HG03571 (cell line): ENCODE results near the gene LZTR1.
"Not testable (repeated sequence)": the region's sequence is repeated elsewhere in the genome, so short reads cannot be mapped to it uniquely, and the experiment has no call there.

Experiments used
- ATAC-seq: cut with Tn5 transposase; IDR thresholded peaks from one replicate; pipeline ENCODE4 v1.9.1; 2021; ENCODE audit not compliant: unreplicated experiment

The LZTR1 gene

DNA sequence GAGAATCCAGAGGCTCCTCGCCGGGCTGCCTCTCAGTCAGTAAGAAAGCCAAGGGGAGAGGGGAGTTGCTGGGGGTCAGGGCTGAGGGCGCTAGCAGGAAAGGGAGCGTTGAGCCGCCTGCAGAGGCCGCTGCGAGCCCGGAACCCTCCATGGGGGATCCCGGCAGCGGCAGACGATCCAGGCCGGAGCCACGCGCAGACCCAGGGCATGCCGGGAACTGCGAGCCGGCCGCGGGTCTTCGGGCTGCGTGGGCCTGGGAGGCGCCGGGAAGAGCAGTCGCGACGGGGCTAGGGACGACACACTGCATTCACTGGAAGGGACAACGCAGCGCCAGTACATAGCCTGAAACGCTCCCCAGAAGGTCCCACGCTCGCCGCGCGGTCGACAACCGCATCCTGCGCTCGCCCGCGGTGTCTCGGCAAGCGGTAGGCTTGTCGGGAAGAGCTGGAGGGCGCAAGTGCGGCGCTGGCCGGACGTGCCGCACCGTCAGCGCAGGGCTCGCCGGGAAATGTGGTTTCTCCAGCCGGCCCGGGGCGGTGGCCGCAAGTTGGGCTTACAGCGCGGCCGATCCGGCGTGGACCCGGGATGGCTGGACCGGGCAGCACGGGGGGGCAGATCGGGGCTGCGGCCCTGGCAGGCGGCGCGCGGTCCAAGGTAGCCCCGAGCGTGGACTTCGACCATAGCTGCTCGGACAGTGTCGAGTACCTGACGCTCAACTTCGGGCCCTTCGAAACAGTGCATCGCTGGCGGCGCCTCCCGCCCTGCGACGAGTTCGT, at the start of gene LZTR1:
Gene LZTR1 (plus strand): TSS at position 511 of the 776 bp plus-strand sequence. CDS start 75 bp downstream, at position 586.
- peak; percentile 72 for ATAC-seq

DNA sequence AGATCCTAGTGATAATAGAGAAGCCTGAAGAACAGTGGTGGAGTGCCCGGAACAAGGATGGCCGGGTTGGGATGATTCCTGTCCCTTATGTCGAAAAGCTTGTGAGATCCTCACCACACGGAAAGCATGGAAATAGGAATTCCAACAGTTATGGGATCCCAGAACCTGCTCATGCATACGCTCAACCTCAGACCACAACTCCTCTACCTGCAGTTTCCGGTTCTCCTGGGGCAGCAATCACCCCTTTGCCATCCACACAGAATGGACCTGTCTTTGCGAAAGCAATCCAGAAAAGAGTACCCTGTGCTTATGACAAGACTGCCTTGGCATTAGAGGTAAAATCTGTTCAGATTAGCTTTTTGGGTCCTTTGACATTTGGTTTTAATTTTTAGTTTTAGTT, 48.2 kb upstream of the LZTR1 start:
- ATAC-seq, result no peak

DNA sequence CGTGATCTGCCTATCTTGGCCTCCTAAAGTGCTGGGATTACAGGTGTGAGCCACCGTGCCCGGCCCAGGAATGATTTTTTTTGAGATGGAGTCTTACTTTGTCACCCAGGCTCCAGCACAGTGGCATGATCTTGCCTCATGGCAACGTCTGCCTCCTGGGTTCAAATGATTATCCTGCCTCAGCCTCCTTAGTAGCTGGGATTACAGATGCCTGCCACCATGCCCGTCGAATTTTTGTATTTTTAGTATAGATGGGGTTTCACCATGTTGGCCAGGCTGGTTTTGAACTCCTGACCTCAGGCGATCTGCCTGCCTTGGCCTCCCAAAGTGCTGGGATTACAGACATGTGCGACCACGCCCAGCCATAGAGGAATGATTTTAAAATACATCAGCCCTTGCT, 47.0 kb upstream of the LZTR1 start:
- not testable (repeated sequence) for ATAC-seq

DNA sequence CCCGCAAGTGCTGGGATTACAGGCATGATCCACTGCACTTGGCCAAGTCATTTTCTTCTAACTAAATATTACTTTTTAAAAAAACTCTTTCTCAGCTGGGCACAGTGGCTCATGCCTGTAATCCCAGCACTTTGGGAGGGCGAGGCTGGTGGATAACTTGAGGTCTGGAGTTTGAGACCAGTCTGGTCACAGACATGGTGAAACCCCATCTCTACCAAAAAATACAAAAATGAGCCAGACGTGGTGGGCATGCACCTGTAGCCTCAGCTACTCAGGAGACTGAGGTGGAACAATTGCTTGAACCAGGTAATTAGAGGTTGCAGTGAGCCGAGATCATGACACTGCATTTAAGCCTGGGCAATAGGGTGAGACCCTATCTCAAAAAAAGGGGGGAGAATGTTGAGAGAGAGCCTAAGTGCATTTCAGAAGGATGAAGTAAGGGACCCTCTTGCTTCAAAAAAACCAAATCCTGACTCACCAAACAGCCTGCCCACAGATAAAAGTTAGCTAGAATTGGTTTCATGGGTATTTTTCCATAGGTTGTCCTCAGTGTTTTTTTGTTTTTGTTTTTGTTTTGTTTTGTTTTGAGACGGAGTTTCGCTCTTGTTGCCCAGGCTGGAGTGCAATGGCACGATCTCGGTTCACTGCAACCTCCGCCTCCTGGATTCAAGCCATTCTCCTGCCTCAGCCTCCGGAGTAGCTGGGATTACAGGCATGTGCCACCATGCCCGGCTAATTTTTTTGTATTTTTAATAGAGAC, 46.1 kb upstream of the LZTR1 start:
- ATAC-seq, result not testable (repeated sequence)

DNA sequence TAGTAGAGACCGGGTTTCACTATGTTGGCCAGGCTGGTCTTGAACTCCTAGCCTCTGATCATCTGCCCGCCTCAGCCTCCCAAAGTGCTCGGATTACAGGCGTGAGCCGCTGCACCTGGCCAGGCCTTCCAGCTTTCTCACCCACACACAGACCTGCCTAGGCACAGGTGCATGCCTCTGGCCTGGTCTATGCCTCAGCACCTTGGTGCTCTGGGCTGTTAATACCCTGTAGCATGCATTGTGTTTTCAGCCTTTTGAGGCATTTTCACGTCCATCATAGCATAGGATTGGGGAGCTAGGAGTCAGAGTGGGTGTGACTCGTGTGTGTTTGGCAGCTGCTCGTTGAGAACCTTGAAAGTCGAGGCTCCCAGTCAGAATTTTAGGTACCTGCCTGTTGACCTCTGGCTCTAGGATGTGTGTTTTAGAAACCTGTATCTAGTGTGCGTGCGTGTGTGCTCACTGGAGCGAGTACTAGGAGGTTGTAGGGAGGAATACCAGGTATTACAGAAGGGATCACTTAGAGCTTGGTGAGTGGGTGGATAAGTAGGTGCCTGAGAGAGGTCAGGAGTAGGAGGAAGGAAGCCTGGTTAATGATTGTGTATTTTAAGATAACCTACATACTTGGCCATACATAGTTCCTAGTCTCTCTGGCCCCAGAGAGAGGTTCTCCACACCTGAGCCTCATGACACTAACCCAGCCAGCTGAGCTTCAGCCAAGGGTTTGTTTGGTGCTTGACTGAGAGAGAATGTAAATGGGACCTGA, 44.9 kb upstream of the LZTR1 start:
- no peak for ATAC-seq

DNA sequence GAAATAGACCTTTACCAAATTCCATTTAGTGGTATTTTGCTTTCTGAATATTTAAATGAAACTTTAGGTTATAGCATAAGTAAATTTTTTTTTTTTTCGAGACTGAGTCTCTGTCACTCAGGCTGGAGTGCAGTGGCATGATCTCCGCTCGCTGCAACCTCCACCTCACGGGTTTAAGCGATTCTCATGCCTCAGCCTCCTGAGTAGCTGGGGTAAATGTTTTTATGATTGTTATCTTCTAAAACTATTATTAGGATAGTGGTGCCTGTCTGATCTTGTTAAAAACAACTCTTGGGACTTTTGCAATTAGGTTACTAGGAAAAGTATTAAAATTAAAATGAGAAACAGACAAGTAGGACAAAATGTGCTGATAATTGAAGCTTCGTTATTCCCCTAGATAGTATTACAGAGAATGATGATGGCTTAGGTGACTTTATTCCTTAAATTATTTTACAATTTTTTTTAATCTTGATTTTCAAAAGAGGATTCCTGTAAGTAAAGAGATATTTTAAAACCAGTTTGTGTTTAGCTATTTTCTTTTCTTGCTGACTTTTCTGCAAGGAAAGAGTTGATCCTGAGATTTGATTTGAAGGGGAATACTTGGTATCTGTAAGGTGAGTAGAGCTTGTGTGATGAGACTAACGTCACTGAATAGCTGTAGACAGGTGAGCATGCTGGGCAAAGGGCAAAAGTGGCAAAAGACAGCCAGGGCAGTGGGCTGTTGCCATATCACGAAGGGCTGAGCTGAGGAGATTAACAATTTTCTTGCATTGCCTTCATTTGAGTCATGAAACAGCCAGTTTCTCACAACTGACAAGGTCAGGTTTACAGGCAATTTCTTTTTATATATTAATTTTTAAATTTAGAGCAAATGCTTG, 44.1 kb upstream of the LZTR1 start:
- no peak for ATAC-seq

DNA sequence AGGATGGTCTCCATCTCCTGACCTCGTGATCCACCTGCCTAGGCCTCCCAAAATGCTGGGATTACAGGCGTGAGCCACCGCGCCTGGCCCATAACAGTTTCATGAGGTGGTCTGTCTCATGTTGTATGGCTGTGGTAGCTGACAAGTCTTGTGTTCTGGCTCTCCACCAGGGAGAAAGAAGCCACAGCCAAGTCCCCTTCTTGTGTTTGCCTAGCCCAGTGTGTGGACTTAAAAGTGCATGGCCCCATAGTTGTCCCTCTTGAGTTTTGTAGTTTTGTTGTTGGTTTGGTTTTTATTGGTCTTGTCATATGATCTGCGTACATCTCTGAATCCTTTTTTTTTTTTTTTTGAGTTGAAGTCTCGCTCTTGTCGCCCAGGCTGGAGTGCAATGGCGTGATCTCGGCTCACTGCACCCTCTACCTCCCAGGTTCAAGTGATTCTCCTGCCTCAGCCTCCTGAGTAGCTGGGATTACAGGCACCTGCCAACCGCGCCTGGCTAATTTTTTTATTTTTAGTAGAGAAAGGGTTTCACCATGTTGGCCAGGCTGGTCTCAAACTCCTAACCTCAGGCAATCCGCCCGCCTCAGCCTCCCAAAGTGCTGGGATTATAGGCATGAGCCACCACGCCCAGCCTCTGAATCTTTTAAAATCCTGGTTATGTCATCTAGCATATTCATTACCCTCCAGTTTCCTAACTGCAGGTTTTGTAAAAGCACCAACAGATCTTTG, 42.5 kb upstream of the LZTR1 start:
- ATAC-seq, result not testable (repeated sequence)

DNA sequence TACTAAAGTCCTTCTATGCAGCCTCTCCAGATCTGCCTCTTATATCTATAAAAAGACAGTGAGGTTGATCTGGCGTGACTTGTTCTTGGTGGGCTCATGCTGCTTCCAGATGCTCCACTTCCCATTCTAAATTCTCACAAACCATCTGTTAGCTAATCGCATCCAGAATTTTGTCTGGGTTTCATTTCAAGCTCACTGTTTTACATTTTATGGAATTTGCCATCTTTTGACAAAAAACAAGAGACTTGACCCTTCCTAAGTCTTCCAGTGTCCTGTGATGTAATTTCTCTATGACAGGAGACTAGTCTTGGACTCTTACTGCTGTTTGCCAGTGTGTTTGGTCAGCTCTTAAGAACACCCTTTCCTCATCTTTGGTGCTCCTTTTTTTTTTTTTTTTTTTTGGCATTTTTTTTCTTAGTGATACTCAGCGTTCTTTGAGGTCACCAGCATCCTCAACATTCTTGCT, 41.9 kb upstream of the LZTR1 start:
- ATAC-seq, result no peak

DNA sequence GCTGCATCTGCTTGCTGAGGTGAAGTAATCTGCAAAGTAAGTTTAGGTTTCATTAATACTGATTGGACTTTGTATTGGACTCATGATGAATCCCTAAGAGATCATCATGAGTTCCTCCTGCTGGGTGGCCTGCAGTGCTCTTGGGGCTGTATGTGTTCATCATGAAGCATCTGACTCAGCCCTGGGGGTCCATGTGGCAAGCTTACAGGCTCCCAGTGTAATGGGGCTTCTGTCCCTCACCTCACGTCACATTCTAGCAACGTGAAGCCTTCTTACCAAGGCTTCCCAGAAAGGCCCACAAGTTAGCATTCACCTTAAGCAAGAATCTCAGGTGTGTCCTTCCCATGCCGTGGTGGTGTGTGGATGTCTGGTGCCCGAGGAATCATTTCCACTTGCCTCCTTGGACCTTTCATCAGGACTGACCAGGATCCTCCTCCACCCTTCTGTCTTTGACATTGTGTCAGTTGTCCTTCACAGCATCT, 41.2 kb upstream of the LZTR1 start:
- no peak for ATAC-seq

DNA sequence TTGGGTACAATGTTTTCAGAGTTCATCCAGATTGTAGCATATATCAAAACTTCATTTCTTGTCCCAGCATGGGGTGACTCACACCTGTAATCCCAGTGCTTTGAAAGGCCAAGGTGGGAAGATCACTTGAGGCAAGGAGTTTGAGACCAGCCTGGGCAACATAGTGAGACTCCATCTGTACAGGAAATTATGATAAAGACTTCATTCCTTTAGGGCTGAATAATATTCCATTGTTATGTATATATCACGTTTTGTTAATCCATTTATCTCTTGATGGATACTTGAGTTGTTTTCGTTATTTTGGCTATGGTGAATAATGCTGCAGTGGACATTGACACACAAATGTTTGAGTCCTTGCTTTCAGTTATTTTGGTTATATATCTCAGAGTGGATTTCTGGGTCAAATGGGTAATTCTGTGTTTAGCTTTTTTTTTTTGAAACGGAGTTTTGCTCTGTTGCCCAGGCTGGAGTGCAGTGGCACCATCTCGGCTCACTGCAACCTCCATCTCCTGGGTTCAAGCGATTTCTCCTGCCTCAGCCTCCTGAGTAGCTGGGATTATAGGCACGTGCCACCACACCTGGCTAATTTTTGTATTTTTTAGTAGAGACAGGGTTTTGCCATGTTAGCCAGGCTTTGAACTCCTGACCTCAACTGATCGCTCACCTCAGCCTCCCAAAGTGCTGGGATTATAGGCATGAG, 39.7 kb upstream of the LZTR1 start:
- not testable (repeated sequence) for ATAC-seq

DNA sequence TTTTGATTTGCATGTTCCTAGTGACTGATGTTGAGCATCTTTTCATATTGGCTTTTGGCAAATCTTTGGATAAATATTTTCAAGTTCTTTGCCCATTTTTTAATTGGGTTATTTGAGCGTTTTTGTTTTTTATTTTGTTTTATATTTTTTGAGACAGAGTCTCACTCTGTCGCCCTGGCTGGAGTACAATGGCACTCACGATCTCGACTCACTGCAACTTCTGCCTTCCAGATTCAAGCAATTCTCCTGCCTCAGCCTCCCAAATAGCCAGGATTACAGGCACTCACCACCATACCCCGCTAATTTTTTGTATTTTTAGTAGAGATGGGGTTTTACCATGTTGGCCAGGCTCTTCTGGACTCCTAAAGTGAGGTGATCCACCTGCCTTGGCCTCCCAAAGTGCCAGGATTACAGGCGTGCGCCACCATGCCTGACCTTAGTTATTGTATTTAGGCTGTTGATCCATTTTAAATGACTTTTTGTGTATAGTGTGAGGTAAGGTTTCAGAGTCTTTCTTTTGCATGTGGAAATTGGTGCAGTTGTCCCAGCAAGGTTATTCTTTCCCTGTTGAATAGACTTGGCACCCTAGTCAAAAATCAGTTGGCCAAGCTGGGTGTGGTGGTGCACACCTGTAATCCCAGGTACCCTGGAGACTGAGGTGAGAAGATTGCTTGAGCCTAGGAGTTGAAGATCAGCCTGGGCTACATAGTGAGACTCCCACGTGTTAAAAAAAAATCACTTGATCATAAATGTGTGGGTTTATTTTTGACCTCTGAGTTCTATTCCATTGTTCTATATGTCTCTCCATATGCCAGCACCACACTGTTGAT, 38.8 kb upstream of the LZTR1 start:
- no peak for ATAC-seq

DNA sequence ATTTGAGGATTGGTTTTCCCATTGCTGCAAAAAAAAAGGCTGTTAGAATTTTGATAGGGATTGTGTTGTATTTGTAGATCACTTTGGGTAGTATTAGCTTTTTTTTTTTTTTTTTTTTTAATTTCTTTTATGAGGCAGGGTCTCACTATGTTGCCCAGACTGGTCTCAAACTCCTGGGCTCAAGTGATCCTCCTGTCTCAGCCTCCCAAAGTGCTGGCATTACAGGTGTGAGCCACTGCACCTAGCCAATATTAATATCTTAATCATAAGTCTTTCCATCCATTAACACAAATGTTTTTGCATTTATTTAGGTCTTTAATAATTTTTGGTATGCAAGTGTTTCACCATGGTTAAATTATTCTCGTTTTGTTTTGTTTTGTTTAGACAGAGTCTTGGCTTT, 38.1 kb upstream of the LZTR1 start:
- ATAC-seq, result no peak

DNA sequence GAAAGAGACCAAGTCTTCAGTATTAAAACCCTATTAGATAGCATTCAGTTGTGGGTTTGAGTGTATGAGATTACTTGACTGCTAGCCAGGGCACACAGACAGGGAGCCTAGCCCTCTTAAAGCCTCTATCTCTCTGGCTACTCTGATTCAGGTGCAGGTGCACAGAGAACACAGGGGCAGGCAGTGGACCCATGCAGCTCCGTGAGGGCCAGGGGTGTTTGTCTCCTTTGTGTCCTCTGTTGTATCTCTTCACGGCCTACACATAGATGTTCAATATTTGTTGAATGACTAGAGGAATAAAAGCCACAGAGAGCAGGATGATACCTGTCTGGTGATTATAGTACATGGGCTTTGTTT, 36.5 kb upstream of the LZTR1 start:
- no peak for ATAC-seq

DNA sequence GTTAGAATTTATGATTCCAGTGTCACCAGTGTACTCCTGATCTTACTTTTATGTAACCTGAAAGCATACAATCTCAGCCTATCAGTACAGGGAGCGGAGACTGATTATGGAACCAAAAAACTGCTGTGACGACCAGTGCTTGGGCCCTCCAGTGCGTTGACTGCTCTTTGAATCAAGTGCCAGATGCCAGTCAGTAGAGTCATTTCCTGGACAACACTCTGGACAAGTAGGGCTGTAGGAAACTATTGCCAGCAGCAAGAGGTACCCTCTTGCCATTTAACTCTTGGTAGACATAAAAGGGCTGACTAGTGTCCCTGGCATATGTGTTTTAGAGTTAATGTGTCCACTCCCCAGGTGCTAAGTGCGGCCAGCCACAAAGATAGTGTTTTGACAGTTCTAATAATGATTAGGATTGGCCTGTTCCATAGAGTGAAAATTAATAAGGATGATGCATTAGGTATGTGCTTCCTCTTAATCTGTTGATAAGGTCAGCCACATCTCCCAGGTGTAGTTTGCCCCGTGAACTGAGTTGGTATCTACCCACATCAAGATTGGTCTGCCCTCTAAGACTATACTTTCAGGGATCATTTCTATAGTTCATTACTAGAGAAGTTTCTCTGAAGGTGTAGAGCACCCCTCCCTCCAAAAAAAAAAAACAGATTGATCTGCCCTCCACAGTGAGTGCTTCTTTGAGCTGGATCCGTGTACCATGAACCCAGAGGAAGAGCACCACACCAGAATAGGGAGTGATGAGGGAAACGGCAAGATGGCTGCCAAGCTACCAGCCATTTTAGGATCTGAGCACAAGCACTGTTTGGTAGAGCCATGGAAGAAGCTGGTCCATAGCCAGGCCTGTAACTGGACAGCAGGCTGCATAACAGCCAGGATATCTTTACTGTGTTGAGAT, 35.8 kb upstream of the LZTR1 start:
- ATAC-seq, result no peak

DNA sequence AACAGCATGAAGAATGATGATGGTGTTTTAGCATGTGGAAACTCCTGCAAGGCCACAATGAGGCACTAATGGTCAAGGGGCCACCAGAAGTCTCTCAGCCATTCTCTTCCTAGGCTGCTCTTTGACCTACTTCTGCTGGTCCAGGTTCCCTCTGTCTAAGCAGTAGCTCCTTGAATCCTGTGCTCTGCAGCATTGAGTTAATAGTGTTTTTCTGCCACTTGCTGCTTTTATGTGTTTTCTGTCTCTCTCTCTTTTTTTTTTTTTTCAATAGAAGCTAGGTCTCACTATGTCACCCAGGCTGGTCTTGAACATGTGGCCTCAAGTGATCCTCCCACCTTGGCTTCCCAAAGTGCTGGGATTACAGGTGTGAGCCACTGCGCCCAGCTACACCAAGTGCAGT, 35.1 kb upstream of the LZTR1 start:
- ATAC-seq, result no peak

DNA sequence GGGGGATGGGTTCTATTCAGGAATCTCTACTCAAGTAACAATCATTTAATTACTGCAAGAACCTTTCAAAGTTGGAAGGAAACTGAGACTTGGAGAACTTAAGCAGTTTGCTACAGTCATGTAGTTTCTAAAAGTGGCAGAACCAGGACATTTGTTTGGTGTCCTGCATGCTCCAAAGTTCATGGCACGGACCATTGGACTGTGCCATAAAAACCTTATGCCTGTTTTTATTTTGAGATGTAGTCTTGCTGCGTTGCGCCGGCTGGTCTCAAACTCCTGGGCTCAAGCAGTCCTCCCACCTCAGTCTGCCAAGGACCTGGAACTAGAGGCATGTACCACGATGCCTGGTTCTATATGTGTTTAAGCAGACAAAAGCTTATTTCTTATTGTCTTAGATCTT, 33.6 kb upstream of the LZTR1 start:
- no peak for ATAC-seq

DNA sequence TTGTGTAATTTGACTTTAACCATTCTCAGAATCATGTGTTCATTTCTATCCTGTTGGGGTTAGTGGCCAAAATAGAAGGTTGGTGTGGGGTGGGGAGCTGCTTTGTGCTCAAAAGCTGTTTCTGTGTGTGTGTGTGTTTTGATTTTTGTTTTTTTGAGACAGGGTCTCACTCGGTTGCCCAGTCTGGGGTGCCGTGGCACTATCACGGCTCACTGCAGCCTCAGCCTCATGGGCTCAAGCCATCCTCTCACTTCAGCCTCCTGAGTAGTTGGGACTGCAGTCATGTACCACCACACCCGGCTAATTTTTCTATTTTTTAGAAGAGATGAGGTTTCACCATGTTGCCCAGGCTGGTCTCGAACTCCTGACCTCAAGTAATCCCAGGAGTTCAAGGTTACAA, 33.1 kb upstream of the LZTR1 start:
- no peak for ATAC-seq
